ENCODE data around the gene TNFRSF12A. TPM values are rescaled to one million over a fixed set of nuclear protein-coding genes. Genes with fewer than 3 reads are reported as not detected.
A peak's percentile ranks its signal among the peaks of the same experiment; 100 is the strongest.

TNFRSF12A gene
- total and polyA plus RNA-seq, 10 of the 15 experiments (the other 5 are each of a cell fraction or from before 2014, with no cell fraction given): 0.35 to 1.7 (median 1.2) TPM; not detected in 2

GRCh38 chr16:3065069-3065741 lies 45.0 kb downstream of the TNFRSF12A start, which contains the start of gene IL32 (continued):
- TF ChIP-seq MTA2 (IDR thresholded peaks at IDR 0.05; ENCODE audit: low read depth) (peak; percentile 53; the same call in 1 of the 2 replicates), EED (IDR thresholded peaks at IDR 0.05; ENCODE audit: low read depth) (peak; percentile 88), ATF2 (IDR thresholded peaks at IDR 0.05; ENCODE audit: low read length) (no peak; the same call in 1 of the 2 replicates), CBX3 (IDR thresholded peaks at IDR 0.05; ENCODE audit: borderline replicate concordance, low read depth) (no peak), RELB (IDR thresholded peaks at IDR 0.05; ENCODE audit: low read depth) (peak; percentile 92), MLLT1 (IDR thresholded peaks at IDR 0.05) (no peak), ZSCAN29 (IDR thresholded peaks at IDR 0.05) (no peak), POLR2AphosphoS5 (IDR thresholded peaks at IDR 0.05; ENCODE audit: low read length) (peak; percentile 57), TCF3 (IDR thresholded peaks at IDR 0.05; ENCODE audit: borderline replicate concordance, insufficient read depth, low read depth, low read length) (peak; percentile 13; the same call in 1 of the 2 replicates), IKZF1 (conservative IDR thresholded peaks at IDR 0.05) (peak; percentile 93), ZNF207 (IDR thresholded peaks at IDR 0.05; ENCODE audit: borderline replicate concordance) (no peak), SUZ12 (IDR thresholded peaks at IDR 0.05; ENCODE audit: unreplicated experiment) (no peak), ZNF274 (IDR thresholded peaks at IDR 0.05; ENCODE audit: insufficient read depth, insufficient read length) (no peak), BCL11A (IDR thresholded peaks at IDR 0.05; ENCODE audit: low read depth, low read length) (no peak), BACH1 (IDR thresholded peaks at IDR 0.05; ENCODE audit: borderline replicate concordance) (no peak), ZBED1 (IDR thresholded peaks at IDR 0.05; ENCODE audit: borderline replicate concordance) (no peak), IKZF2 (IDR thresholded peaks at IDR 0.05) (peak; percentile 86 to 88), RFX5 (IDR thresholded peaks at IDR 0.05; ENCODE audit: low read depth, low read length) (no peak), TBL1XR1 (IDR thresholded peaks at IDR 0.05; ENCODE audit: low read depth, low read length) (no peak), CUX1 (IDR thresholded peaks at IDR 0.05; ENCODE audit: insufficient replicate concordance, low read depth, low read length) (no peak), SREBF1 (IDR thresholded peaks at IDR 0.05; ENCODE audit: low read length) (no peak), NRF1 (conservative IDR thresholded peaks at IDR 0.05; ENCODE audit: low read depth, low read length) (no peak), LARP7 (IDR thresholded peaks at IDR 0.05) (0 out of 2 replicates have a peak, but pooled peaks have one; percentile 32)
